ENCODE measurements around the gene SUFU. TPM values are rescaled to one million over a fixed set of nuclear protein-coding genes. Genes with fewer than 3 reads are reported as not detected.

The SUFU gene
- total and polyA plus RNA-seq, 2 of the 8 experiments (the other 6 are each of a cell fraction or from before 2014, with no cell fraction given): 7.0 to 10.8 TPM

GRCh38 chr10:102508506-102508905 is 4.7 kb downstream of the SUFU start (continued):
- TF ChIP-seq, protein P1, sequence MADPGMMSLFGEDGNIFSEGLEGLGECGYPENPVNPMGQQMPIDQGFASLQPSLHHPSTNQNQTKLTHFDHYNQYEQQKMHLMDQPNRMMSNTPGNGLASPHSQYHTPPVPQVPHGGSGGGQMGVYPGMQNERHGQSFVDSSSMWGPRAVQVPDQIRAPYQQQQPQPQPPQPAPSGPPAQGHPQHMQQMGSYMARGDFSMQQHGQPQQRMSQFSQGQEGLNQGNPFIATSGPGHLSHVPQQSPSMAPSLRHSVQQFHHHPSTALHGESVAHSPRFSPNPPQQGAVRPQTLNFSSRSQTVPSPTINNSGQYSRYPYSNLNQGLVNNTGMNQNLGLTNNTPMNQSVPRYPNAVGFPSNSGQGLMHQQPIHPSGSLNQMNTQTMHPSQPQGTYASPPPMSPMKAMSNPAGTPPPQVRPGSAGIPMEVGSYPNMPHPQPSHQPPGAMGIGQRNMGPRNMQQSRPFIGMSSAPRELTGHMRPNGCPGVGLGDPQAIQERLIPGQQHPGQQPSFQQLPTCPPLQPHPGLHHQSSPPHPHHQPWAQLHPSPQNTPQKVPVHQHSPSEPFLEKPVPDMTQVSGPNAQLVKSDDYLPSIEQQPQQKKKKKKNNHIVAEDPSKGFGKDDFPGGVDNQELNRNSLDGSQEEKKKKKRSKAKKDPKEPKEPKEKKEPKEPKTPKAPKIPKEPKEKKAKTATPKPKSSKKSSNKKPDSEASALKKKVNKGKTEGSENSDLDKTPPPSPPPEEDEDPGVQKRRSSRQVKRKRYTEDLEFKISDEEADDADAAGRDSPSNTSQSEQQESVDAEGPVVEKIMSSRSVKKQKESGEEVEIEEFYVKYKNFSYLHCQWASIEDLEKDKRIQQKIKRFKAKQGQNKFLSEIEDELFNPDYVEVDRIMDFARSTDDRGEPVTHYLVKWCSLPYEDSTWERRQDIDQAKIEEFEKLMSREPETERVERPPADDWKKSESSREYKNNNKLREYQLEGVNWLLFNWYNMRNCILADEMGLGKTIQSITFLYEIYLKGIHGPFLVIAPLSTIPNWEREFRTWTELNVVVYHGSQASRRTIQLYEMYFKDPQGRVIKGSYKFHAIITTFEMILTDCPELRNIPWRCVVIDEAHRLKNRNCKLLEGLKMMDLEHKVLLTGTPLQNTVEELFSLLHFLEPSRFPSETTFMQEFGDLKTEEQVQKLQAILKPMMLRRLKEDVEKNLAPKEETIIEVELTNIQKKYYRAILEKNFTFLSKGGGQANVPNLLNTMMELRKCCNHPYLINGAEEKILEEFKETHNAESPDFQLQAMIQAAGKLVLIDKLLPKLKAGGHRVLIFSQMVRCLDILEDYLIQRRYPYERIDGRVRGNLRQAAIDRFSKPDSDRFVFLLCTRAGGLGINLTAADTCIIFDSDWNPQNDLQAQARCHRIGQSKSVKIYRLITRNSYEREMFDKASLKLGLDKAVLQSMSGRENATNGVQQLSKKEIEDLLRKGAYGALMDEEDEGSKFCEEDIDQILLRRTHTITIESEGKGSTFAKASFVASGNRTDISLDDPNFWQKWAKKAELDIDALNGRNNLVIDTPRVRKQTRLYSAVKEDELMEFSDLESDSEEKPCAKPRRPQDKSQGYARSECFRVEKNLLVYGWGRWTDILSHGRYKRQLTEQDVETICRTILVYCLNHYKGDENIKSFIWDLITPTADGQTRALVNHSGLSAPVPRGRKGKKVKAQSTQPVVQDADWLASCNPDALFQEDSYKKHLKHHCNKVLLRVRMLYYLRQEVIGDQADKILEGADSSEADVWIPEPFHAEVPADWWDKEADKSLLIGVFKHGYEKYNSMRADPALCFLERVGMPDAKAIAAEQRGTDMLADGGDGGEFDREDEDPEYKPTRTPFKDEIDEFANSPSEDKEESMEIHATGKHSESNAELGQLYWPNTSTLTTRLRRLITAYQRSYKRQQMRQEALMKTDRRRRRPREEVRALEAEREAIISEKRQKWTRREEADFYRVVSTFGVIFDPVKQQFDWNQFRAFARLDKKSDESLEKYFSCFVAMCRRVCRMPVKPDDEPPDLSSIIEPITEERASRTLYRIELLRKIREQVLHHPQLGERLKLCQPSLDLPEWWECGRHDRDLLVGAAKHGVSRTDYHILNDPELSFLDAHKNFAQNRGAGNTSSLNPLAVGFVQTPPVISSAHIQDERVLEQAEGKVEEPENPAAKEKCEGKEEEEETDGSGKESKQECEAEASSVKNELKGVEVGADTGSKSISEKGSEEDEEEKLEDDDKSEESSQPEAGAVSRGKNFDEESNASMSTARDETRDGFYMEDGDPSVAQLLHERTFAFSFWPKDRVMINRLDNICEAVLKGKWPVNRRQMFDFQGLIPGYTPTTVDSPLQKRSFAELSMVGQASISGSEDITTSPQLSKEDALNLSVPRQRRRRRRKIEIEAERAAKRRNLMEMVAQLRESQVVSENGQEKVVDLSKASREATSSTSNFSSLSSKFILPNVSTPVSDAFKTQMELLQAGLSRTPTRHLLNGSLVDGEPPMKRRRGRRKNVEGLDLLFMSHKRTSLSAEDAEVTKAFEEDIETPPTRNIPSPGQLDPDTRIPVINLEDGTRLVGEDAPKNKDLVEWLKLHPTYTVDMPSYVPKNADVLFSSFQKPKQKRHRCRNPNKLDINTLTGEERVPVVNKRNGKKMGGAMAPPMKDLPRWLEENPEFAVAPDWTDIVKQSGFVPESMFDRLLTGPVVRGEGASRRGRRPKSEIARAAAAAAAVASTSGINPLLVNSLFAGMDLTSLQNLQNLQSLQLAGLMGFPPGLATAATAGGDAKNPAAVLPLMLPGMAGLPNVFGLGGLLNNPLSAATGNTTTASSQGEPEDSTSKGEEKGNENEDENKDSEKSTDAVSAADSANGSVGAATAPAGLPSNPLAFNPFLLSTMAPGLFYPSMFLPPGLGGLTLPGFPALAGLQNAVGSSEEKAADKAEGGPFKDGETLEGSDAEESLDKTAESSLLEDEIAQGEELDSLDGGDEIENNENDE (IDR thresholded peaks at IDR 0.05; ENCODE audit: insufficient replicate concordance, low read length): no peak
- TF ChIP-seq YY1 (IDR thresholded peaks at IDR 0.05; ENCODE audit: low read depth, low read length) (no peak), EGR1 (IDR thresholded peaks at IDR 0.05; ENCODE audit: borderline replicate concordance, low read depth, low read length) (no peak), BRCA1 (IDR thresholded peaks at IDR 0.05; ENCODE audit: low read depth, low read length) (no peak), RAD21 (IDR thresholded peaks at IDR 0.05 in 1 of 2, conservative IDR thresholded peaks at IDR 0.05 in 1 of 2; ENCODE audit: low read depth in 2 of 2, low read length in 2 of 2) (no peak)

Measured in H1 (cell line).